Glutamatergic neuron (in vitro differentiated cells): ENCODE data around the gene MIS12. TPM values are rescaled to one million over a fixed set of nuclear protein-coding genes. Genes with fewer than 3 reads are reported as not detected.

Experiments
- DNase-seq: peaks from one replicate; pipeline ENCODE4 v3.0.0; 2022
- H3K27ac Mint-ChIP-seq: one replicate; pipeline ENCODE4 v1.8.0; 2020; ENCODE audit warnings: mild to moderate bottlenecking, mixed read lengths, inconsistent platforms; ENCODE audit not compliant: unreplicated experiment
- H3K27me3 Mint-ChIP-seq: one replicate; pipeline ENCODE4 v1.8.0; 2020; ENCODE audit warnings: mild to moderate bottlenecking, moderate library complexity, mixed read lengths, inconsistent platforms; ENCODE audit not compliant: unreplicated experiment
- H3K36me3 Mint-ChIP-seq: one replicate; pipeline ENCODE4 v1.8.0; 2020; ENCODE audit warnings: mild to moderate bottlenecking, mixed read lengths, inconsistent platforms; ENCODE audit not compliant: unreplicated experiment
- H3K4me1 Mint-ChIP-seq: one replicate; pipeline ENCODE4 v1.8.0; 2020; ENCODE audit warnings: mild to moderate bottlenecking, low read depth, mixed read lengths, inconsistent platforms; ENCODE audit not compliant: unreplicated experiment
- H3K4me3 Mint-ChIP-seq: one replicate; pipeline ENCODE4 v1.8.0; 2020; ENCODE audit warnings: mild to moderate bottlenecking, mixed read lengths, inconsistent platforms; ENCODE audit not compliant: unreplicated experiment
- H3K9me3 Mint-ChIP-seq: one replicate; pipeline ENCODE4 v1.8.0; 2020; ENCODE audit warnings: mild to moderate bottlenecking, moderate library complexity, mixed read lengths, inconsistent platforms; ENCODE audit not compliant: unreplicated experiment
- total RNA-seq: library from RNA; stranded (reverse); fragmentation: NEBNext Ultra II Directional; extraction: Animal tissue kit (Norgen Biotek cat#: 25700); gene quantifications from one replicate; pipeline ENCODE4 v1.2.1, GENCODE V29; 2021; ENCODE audit not compliant: unreplicated experiment
- TF ChIP-seq, protein P1 (sequence below): fragments of 200-600 bp; sonication (generic); IDR thresholded peaks from one replicate; pipeline ENCODE4 v1.5.0; 2021; ENCODE audit not compliant: partially characterized antibody, unreplicated experiment

MIS12 gene
- total RNA-seq, 1 donor from 2014 or later = 23.2 TPM

DNA sequence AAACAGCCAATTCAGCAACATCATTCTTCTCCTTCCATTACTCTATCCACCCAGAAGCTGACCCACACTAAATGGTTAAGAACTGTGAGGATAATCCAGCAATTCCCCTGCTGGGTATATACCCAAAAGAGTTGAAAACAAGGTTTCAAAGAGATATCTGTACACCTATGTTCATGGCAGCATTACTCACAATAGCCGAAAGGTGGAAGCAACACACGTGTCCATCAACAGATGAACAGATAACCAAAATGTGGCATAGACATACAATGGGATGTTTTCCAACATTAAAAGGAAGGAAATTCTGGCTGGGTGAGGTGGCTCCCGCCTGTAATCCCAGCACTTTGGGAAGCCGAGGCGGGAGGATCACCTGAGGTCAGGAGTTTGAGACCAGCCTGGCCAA, 19.9 kb downstream of the MIS12 start:
- no peak for DNase-seq
- Mint-ChIP-seq H3K9me3 (peaks cover 3% of the 10 kb centered on the region), H3K36me3 (peaks cover 4% of the 10 kb centered on the region), H3K4me3 (no peak overlapping the region), H3K27me3 (peaks cover 4% of the 10 kb centered on the region), H3K27ac (no peak overlapping the region), H3K4me1 (peaks cover 6% of the 10 kb centered on the region)
- TF ChIP-seq, protein P1, sequence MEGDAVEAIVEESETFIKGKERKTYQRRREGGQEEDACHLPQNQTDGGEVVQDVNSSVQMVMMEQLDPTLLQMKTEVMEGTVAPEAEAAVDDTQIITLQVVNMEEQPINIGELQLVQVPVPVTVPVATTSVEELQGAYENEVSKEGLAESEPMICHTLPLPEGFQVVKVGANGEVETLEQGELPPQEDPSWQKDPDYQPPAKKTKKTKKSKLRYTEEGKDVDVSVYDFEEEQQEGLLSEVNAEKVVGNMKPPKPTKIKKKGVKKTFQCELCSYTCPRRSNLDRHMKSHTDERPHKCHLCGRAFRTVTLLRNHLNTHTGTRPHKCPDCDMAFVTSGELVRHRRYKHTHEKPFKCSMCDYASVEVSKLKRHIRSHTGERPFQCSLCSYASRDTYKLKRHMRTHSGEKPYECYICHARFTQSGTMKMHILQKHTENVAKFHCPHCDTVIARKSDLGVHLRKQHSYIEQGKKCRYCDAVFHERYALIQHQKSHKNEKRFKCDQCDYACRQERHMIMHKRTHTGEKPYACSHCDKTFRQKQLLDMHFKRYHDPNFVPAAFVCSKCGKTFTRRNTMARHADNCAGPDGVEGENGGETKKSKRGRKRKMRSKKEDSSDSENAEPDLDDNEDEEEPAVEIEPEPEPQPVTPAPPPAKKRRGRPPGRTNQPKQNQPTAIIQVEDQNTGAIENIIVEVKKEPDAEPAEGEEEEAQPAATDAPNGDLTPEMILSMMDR = no peak

DNA sequence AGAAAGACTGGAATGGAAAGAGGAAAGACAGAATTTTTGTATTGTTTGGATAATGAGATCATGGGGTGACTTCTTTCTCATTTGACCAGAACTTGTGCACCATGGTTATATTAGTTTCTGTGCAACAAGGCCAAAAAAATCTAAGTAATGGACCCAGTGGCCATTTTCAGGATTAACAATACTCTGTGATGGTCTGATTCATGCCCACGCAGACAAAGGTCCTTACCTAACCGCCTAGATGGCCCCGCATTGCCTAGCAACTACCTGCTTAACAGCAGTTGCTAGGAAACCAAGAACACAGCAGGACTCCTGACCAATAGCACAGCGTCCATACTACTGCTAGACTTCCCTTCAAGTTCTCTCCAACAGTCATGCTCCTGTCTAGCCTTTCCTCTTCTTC, 22.4 kb downstream of the MIS12 start:
- no peaks in the 10 kb centered on the region for H3K36me3 Mint-ChIP-seq
- H3K4me3 Mint-ChIP-seq = no peak overlapping the region
- no peaks in the 10 kb centered on the region for H3K9me3 Mint-ChIP-seq
- peaks cover 2% of the 10 kb centered on the region for H3K27me3 Mint-ChIP-seq
- TF ChIP-seq, protein P1 = no peak
- peaks cover 2% of the 10 kb centered on the region for H3K4me1 Mint-ChIP-seq
- no peak for DNase-seq
- H3K27ac Mint-ChIP-seq = no peak overlapping the region

DNA sequence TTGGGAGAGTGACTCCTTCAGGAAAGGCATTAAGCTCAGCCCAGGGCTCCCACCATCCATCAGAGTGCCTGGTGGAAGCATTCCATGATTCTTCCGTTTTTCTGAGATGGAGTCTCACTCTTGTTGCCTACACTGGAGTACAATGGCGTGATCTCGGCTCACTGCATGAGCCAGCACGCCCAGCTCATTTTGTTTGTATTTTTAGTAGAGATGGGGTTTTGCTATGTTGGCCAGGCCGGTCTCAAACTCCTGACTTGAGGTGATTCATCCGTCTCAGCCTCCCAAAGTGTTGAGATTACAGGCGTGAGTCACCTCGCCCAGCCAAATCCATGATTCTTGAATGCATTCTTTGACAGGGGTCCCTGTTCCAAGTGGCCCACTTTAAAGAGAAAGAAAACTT, 23.1 kb downstream of the MIS12 start:
- H3K27ac Mint-ChIP-seq = no peak overlapping the region
- H3K27me3 Mint-ChIP-seq = no peaks in the 10 kb centered on the region
- H3K9me3 Mint-ChIP-seq = no peaks in the 10 kb centered on the region
- DNase-seq = no peak
- TF ChIP-seq, protein P1 = no peak
- H3K4me3 Mint-ChIP-seq = no peak overlapping the region
- peaks cover 2% of the 10 kb centered on the region for H3K4me1 Mint-ChIP-seq
- no peaks in the 10 kb centered on the region for H3K36me3 Mint-ChIP-seq

DNA sequence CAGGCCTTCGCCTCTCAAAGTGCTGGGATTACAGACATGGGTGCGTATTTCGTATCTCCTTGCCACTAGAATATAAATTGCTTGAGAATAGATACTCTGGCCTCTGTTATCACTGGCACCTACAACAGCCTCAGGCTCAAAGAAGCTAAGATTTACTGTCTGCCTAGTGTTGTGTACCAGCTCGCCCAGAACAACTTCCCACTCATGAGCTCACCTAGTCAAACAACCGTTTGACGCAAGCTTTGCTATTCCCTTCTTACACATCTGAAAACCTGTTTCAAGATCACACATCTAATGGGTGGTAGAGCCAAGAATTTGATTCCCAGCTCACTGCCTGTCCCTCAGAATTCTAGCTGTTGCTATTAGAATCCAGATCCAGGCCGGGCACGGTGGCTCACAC, 24.4 kb downstream of the MIS12 start:
- no peaks in the 10 kb centered on the region for H3K27me3 Mint-ChIP-seq

DNA sequence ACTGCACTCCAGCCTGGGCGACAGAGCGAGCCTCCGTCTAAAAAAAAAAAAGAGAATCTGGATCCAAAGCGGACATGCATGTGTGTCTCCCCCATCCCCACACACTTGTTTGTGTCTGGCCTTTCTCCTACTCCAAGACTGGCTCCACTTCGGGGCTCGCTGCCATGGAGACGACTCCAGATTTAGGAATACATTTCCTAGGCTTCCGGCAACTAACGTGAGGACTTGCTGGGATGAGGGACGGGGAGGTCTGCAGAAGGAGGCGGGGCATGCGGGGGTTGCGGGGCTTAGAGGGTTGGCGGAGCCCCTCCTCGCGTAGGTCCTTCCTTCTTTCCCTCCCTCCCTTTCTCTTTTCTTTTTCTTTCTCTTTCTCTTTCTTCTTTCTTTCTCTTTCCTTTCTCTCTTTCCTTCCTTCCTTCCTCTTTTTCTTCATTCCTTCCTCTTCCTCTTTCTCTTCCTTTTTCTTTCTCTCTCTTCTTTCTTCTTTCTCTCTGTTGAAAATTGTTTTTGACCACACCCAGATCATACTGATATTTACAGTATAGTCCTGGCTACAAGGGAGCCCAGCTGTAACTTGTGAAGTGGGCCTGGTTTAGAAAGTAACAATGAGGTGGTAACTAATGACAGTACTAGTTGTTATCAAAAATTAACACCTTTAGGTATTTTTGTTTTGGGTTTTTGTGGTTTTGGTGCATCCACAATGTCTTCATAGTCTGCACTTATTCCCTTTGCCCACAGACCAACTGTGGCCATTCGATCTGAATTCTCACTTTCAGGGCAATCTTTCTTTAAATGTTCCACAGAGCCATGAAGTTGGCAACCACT, 25.2 kb downstream of the MIS12 start:
- no peak overlapping the region for H3K27ac Mint-ChIP-seq
- H3K4me3 Mint-ChIP-seq = no peak overlapping the region
- no peaks in the 10 kb centered on the region for H3K27me3 Mint-ChIP-seq
- H3K4me1 Mint-ChIP-seq = peaks cover 2% of the 10 kb centered on the region
- TF ChIP-seq, protein P1 = no peak
- no peak for DNase-seq
- H3K36me3 Mint-ChIP-seq = no peaks in the 10 kb centered on the region
- H3K9me3 Mint-ChIP-seq = no peaks in the 10 kb centered on the region

More for the DNA sequence above, 24.4 kb downstream of the MIS12 start:
- TF ChIP-seq, protein P1 = no peak
- Mint-ChIP-seq H3K27ac (no peak overlapping the region), H3K9me3 (no peaks in the 10 kb centered on the region), H3K4me3 (no peak overlapping the region), H3K36me3 (no peaks in the 10 kb centered on the region), H3K4me1 (peaks cover 2% of the 10 kb centered on the region)
- no peak for DNase-seq
